ENCODE results near the gene PCDHGA12. TPM values are rescaled to one million over a fixed set of nuclear protein-coding genes. Genes with fewer than 3 reads are reported as not detected.

Gene PCDHGA12
- total and polyA plus RNA-seq, 10 of the 15 experiments (the other 5 are each of a cell fraction or from before 2014, with no cell fraction given) = 0.04 to 0.79 (median 0.36) TPM; not detected in 2

DNA sequence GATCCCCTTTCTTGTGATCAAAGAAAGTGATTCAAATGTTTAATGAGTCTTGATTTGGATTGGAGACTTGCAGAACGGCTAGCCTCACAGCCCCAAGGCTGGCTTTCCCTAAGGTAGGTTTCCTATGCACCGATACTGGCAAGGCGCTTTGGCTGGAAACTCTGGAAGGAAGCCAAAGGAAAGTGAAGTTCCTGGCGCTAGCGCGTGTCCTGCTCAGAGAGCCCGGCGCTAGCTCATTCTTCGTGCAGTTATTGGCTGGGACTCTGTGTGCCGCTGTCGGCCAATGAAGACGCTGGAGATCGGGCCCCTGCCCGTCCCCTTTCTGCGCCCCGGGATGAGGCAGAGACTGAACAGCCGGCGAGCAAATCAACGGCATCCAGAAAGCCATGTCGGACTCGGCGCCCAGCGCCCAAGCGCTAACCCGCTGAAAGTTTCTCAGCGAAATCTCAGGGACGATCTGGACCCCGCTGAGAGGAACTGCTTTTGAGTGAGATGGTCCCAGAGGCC, 45.4 kb downstream of the PCDHGA12 start, which contains the start of gene PCDHGC3 (continued):
- TF ChIP-seq, protein P1, sequence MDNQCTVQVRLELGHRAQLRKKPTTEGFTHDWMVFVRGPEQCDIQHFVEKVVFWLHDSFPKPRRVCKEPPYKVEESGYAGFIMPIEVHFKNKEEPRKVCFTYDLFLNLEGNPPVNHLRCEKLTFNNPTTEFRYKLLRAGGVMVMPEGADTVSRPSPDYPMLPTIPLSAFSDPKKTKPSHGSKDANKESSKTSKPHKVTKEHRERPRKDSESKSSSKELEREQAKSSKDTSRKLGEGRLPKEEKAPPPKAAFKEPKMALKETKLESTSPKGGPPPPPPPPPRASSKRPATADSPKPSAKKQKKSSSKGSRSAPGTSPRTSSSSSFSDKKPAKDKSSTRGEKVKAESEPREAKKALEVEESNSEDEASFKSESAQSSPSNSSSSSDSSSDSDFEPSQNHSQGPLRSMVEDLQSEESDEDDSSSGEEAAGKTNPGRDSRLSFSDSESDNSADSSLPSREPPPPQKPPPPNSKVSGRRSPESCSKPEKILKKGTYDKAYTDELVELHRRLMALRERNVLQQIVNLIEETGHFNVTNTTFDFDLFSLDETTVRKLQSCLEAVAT (IDR thresholded peaks at IDR 0.05) = no peak
- TF ChIP-seq RAD51 (IDR thresholded peaks at IDR 0.05) = no peak
- no peak for TF ChIP-seq SRF (IDR thresholded peaks at IDR 0.05; ENCODE audit: low read depth in 2 of 2, low read length in 2 of 2)
- no peak for TF ChIP-seq JUNB (IDR thresholded peaks at IDR 0.05)
- no peak for TF ChIP-seq ATF7 (IDR thresholded peaks at IDR 0.05; ENCODE audit: low read depth)
- TF ChIP-seq RFX5 (IDR thresholded peaks at IDR 0.05; ENCODE audit: low read depth, low read length) = no peak
- no peak for TF ChIP-seq IKZF2 (IDR thresholded peaks at IDR 0.05)
- TF ChIP-seq KLF5 (IDR thresholded peaks at IDR 0.05; ENCODE audit: partially characterized antibody) = no peak
- no peak for TF ChIP-seq STAT3 (IDR thresholded peaks at IDR 0.05; ENCODE audit: low read depth, low read length)
- TF ChIP-seq, protein P2, sequence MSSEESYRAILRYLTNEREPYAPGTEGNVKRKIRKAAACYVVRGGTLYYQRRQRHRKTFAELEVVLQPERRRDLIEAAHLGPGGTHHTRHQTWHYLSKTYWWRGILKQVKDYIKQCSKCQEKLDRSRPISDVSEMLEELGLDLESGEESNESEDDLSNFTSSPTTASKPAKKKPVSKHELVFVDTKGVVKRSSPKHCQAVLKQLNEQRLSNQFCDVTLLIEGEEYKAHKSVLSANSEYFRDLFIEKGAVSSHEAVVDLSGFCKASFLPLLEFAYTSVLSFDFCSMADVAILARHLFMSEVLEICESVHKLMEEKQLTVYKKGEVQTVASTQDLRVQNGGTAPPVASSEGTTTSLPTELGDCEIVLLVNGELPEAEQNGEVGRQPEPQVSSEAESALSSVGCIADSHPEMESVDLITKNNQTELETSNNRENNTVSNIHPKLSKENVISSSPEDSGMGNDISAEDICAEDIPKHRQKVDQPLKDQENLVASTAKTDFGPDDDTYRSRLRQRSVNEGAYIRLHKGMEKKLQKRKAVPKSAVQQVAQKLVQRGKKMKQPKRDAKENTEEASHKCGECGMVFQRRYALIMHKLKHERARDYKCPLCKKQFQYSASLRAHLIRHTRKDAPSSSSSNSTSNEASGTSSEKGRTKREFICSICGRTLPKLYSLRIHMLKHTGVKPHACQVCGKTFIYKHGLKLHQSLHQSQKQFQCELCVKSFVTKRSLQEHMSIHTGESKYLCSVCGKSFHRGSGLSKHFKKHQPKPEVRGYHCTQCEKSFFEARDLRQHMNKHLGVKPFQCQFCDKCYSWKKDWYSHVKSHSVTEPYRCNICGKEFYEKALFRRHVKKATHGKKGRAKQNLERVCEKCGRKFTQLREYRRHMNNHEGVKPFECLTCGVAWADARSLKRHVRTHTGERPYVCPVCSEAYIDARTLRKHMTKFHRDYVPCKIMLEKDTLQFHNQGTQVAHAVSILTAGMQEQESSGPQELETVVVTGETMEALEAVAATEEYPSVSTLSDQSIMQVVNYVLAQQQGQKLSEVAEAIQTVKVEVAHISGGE (CRISPR knock-in tag; IDR thresholded peaks at IDR 0.05) = no peak
- no peak for TF ChIP-seq ZBED1 (IDR thresholded peaks at IDR 0.05; ENCODE audit: borderline replicate concordance)
- peak; percentile 75 for TF ChIP-seq YY1 (IDR thresholded peaks at IDR 0.05; ENCODE audit: low read depth, low read length)
- no peak for TF ChIP-seq MEF2A (IDR thresholded peaks at IDR 0.05; ENCODE audit: insufficient read depth, low read depth, low read length)
- no peak for TF ChIP-seq RB1 (IDR thresholded peaks at IDR 0.05; ENCODE audit: borderline replicate concordance)
- TF ChIP-seq HCFC1 (IDR thresholded peaks at IDR 0.05; ENCODE audit: low read length) = no peak
- TF ChIP-seq, protein P3, sequence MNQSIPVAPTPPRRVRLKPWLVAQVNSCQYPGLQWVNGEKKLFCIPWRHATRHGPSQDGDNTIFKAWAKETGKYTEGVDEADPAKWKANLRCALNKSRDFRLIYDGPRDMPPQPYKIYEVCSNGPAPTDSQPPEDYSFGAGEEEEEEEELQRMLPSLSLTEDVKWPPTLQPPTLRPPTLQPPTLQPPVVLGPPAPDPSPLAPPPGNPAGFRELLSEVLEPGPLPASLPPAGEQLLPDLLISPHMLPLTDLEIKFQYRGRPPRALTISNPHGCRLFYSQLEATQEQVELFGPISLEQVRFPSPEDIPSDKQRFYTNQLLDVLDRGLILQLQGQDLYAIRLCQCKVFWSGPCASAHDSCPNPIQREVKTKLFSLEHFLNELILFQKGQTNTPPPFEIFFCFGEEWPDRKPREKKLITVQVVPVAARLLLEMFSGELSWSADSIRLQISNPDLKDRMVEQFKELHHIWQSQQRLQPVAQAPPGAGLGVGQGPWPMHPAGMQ (IDR thresholded peaks at IDR 0.05; ENCODE audit: borderline replicate concordance) = no peak
- TF ChIP-seq RBBP5 (conservative IDR thresholded peaks at IDR 0.05) = no peak
- TF ChIP-seq, protein P4, sequence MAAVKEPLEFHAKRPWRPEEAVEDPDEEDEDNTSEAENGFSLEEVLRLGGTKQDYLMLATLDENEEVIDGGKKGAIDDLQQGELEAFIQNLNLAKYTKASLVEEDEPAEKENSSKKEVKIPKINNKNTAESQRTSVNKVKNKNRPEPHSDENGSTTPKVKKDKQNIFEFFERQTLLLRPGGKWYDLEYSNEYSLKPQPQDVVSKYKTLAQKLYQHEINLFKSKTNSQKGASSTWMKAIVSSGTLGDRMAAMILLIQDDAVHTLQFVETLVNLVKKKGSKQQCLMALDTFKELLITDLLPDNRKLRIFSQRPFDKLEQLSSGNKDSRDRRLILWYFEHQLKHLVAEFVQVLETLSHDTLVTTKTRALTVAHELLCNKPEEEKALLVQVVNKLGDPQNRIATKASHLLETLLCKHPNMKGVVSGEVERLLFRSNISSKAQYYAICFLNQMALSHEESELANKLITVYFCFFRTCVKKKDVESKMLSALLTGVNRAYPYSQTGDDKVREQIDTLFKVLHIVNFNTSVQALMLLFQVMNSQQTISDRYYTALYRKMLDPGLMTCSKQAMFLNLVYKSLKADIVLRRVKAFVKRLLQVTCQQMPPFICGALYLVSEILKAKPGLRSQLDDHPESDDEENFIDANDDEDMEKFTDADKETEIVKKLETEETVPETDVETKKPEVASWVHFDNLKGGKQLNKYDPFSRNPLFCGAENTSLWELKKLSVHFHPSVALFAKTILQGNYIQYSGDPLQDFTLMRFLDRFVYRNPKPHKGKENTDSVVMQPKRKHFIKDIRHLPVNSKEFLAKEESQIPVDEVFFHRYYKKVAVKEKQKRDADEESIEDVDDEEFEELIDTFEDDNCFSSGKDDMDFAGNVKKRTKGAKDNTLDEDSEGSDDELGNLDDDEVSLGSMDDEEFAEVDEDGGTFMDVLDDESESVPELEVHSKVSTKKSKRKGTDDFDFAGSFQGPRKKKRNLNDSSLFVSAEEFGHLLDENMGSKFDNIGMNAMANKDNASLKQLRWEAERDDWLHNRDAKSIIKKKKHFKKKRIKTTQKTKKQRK (IDR thresholded peaks at IDR 0.05; ENCODE audit: low read depth, low read length) = no peak
- no peak for TF ChIP-seq SPI1 (IDR thresholded peaks at IDR 0.05; ENCODE audit: borderline replicate concordance, insufficient read depth, low read depth, low read length)
- 0 out of 2 replicates have a peak, but pooled peaks have one; percentile 17 for TF ChIP-seq NBN (IDR thresholded peaks at IDR 0.05)
- TF ChIP-seq ZNF384 (IDR thresholded peaks at IDR 0.05; ENCODE audit: borderline replicate concordance, low read depth, low read length) = no peak
- TF ChIP-seq LARP7 (IDR thresholded peaks at IDR 0.05) = no peak

Data from GM12878 (cell line).